H1 (cell line): Measurements from ENCODE around the gene TNFRSF18. TPM values are rescaled to one million over a fixed set of nuclear protein-coding genes. Genes with fewer than 3 reads are reported as not detected.

Experiments used
- EZH2 ChIP-seq: fragments of 200-600 bp; sonication (generic); IDR thresholded peaks from 2 replicates; pipeline ENCODE4 v1.7.1; 2012; ENCODE audit warnings: low read depth, mild to moderate bottlenecking, moderate library complexity, low read length, inconsistent platforms; ENCODE audit not compliant: severe bottlenecking
- FOSL1 ChIP-seq: IDR thresholded peaks from 2 replicates; pipeline ENCODE4 v1.6.1; 2011; ENCODE audit warnings: mild to moderate bottlenecking, low read depth, low read length, moderate library complexity; ENCODE audit not compliant: insufficient read depth
- HDAC6 ChIP-seq: IDR thresholded peaks from one replicate; pipeline ENCODE4 v1.7.1; 2012; ENCODE audit warnings: low read depth, mild to moderate bottlenecking, inconsistent platforms, low read length, moderate library complexity
- PHF8 ChIP-seq: fragments of 200-600 bp; sonication (generic); conservative IDR thresholded peaks from 2 replicates; pipeline ENCODE4 v1.7.1; 2012; ENCODE audit warnings: low read depth, mild to moderate bottlenecking, inconsistent platforms, low read length, moderate library complexity
- POLR2A ChIP-seq, 2 experiments: IDR thresholded peaks; 1 replicate in 1 of 2; 2 replicates in 1 of 2; pipeline ENCODE4 v1.6.1; 2011; ENCODE audit warnings: low read depth in 2 of 2, low read length in 2 of 2, mild to moderate bottlenecking in 2 of 2; ENCODE audit errors: control extremely low read depth in 1 of 2
- SIN3A ChIP-seq, 2 experiments: IDR thresholded peaks in 1 of 2; conservative IDR thresholded peaks in 1 of 2; 2 replicates each; pipeline ENCODE4 v1.6.1; 2011 to 2012; ENCODE audit warnings: low read length in 2 of 2, improper control_type of control experiment in 1 of 2, low read depth in 1 of 2, mild to moderate bottlenecking in 1 of 2
- TAF7 ChIP-seq: optimal IDR thresholded peaks from 2 replicates; pipeline ENCODE3; 2011; ENCODE audit warnings: low read depth, mild to moderate bottlenecking, inconsistent platforms, low read length, moderate library complexity, borderline replicate concordance
- polyA plus RNA-seq, 7 experiments: library from polyadenylated mRNA; depleted of rRNA in 3 of 7; stranded (reverse) in 5 of 7; unstranded in 2 of 7; fragments of >200 nt in 5 of 7; fragments of 200-250 nt in 2 of 7; gene quantifications; 1 replicate in 5 of 7; 2 replicates in 1 of 7; 4 replicates in 1 of 7; pipeline versions ENCODE4 v1.2.1 to v1.2.3, GENCODE V29; 2011 to 2013; ENCODE audit warnings: missing spikeins in 2 of 7, mixed read lengths in 2 of 7
- total RNA-seq: library from RNA; stranded (reverse); fragmentation: NEBNext Ultra II Directional; extraction: Animal tissue kit (Norgen Biotek cat#: 25700); gene quantifications from 2 replicates; pipeline ENCODE4 v1.2.1, GENCODE V29; 2021
- TF ChIP-seq, protein P1 (sequence below): fragments of 300-600 bp; sonication (generic); IDR thresholded peaks from 2 replicates; pipeline ENCODE4 v1.7.1; 2012; ENCODE audit warnings: low read length, moderate library complexity, mild to moderate bottlenecking, inconsistent platforms; ENCODE audit not compliant: insufficient replicate concordance

The TNFRSF18 gene
- total and polyA plus RNA-seq, 2 of the 8 experiments (the other 6 are each of a cell fraction or from before 2014, with no cell fraction given) = 1.5 to 2.5 TPM

DNA sequence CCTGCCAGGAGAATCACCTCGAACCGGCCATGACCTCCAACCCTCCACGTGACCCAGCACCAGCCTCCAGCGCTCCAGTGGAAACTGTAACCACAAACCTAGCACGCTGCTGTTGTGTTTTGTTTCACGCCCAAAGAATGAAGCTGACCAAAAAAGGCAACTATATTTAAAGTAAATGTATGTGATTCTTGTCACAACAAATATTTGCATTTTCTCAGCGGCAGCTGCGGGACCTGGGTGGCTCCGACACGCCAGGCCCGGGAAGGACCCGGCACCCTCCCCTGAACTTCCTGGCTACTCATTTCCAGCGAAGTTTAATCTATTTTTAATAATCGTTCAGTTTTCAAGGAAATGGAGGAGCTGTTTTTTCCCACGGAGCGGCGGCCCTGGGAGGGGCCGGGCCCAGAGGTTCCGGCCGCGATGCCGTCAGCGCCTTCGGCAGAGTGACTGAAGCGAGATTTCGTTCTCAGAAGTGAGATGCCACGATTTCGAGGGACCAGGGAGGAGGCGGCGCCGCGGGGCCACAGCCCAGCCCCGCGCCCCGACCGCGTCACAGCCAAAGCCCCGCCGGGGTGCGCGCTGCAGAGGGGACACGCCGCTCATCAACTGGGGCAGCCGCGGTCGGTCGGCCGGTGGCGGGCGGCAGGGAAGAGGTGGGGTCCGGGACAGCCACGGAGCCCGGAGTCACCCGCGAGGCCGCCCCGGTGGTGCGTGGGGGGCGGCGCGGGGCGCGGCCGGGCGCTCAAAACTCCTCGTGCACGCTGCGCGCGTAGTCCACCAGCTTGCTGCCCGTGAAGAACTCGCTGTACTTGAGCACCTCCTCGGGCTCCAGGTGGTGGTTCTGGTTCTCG is 10.6 kb upstream of the TNFRSF18 start (continued):
- TF ChIP-seq, protein P1, sequence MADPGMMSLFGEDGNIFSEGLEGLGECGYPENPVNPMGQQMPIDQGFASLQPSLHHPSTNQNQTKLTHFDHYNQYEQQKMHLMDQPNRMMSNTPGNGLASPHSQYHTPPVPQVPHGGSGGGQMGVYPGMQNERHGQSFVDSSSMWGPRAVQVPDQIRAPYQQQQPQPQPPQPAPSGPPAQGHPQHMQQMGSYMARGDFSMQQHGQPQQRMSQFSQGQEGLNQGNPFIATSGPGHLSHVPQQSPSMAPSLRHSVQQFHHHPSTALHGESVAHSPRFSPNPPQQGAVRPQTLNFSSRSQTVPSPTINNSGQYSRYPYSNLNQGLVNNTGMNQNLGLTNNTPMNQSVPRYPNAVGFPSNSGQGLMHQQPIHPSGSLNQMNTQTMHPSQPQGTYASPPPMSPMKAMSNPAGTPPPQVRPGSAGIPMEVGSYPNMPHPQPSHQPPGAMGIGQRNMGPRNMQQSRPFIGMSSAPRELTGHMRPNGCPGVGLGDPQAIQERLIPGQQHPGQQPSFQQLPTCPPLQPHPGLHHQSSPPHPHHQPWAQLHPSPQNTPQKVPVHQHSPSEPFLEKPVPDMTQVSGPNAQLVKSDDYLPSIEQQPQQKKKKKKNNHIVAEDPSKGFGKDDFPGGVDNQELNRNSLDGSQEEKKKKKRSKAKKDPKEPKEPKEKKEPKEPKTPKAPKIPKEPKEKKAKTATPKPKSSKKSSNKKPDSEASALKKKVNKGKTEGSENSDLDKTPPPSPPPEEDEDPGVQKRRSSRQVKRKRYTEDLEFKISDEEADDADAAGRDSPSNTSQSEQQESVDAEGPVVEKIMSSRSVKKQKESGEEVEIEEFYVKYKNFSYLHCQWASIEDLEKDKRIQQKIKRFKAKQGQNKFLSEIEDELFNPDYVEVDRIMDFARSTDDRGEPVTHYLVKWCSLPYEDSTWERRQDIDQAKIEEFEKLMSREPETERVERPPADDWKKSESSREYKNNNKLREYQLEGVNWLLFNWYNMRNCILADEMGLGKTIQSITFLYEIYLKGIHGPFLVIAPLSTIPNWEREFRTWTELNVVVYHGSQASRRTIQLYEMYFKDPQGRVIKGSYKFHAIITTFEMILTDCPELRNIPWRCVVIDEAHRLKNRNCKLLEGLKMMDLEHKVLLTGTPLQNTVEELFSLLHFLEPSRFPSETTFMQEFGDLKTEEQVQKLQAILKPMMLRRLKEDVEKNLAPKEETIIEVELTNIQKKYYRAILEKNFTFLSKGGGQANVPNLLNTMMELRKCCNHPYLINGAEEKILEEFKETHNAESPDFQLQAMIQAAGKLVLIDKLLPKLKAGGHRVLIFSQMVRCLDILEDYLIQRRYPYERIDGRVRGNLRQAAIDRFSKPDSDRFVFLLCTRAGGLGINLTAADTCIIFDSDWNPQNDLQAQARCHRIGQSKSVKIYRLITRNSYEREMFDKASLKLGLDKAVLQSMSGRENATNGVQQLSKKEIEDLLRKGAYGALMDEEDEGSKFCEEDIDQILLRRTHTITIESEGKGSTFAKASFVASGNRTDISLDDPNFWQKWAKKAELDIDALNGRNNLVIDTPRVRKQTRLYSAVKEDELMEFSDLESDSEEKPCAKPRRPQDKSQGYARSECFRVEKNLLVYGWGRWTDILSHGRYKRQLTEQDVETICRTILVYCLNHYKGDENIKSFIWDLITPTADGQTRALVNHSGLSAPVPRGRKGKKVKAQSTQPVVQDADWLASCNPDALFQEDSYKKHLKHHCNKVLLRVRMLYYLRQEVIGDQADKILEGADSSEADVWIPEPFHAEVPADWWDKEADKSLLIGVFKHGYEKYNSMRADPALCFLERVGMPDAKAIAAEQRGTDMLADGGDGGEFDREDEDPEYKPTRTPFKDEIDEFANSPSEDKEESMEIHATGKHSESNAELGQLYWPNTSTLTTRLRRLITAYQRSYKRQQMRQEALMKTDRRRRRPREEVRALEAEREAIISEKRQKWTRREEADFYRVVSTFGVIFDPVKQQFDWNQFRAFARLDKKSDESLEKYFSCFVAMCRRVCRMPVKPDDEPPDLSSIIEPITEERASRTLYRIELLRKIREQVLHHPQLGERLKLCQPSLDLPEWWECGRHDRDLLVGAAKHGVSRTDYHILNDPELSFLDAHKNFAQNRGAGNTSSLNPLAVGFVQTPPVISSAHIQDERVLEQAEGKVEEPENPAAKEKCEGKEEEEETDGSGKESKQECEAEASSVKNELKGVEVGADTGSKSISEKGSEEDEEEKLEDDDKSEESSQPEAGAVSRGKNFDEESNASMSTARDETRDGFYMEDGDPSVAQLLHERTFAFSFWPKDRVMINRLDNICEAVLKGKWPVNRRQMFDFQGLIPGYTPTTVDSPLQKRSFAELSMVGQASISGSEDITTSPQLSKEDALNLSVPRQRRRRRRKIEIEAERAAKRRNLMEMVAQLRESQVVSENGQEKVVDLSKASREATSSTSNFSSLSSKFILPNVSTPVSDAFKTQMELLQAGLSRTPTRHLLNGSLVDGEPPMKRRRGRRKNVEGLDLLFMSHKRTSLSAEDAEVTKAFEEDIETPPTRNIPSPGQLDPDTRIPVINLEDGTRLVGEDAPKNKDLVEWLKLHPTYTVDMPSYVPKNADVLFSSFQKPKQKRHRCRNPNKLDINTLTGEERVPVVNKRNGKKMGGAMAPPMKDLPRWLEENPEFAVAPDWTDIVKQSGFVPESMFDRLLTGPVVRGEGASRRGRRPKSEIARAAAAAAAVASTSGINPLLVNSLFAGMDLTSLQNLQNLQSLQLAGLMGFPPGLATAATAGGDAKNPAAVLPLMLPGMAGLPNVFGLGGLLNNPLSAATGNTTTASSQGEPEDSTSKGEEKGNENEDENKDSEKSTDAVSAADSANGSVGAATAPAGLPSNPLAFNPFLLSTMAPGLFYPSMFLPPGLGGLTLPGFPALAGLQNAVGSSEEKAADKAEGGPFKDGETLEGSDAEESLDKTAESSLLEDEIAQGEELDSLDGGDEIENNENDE = no peak
- no peak for TF ChIP-seq EZH2
- no peak for TF ChIP-seq PHF8
- TF ChIP-seq HDAC6 = no peak
- no peak for TF ChIP-seq SIN3A (conservative IDR thresholded peaks at IDR 0.05 in 1 of 2, IDR thresholded peaks at IDR 0.05 in 1 of 2; ENCODE audit: low read depth in 1 of 2, low read length in 2 of 2)
- TF ChIP-seq TAF7 = no peak
- no peak for TF ChIP-seq FOSL1
- no peak for TF ChIP-seq POLR2A (IDR thresholded peaks at IDR 0.05; ENCODE audit: control extremely low read depth in 1 of 2, low read depth in 2 of 2, low read length in 2 of 2)
